ENCODE data around the gene CNST.
A peak's percentile ranks its signal among the peaks of the same experiment; 100 is the strongest.

Gene CNST

DNA sequence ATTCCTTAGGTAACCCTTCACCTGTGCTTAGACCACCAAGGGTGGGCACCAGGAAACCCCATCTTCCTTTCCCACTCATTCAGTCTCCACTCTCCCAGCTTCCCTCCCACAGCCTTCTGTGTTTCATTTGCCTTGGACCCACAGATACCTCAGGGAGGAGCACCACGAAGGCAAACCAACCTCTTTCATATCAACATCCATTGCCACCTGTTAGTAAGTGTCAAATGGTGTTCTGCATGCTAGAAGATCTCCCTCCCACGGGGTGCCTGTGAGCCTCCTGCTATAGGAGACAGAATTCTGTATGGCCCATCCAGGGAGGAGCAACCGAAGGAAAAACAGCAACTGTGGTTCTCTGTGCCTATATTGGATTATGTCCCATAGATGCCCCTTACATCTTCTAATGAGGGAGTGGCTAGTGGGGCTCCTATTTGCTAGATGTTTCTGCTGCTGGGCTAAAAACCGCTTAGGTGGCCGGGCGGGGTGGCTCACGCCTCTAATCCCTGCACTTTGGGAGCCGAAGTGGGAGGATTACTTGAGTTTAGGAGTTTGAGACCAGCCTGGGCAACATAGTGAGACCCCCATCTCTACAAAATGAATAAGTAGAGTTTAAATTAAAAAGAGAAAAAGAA, 132.3 kb downstream of the CNST start:
- H3K4me3 ChIP-seq (ENCODE audit: control insufficient read depth, low read depth, low read length), result no peak overlapping the region
- no peak for TF ChIP-seq CTCF (conservative IDR thresholded peaks at IDR 0.05; ENCODE audit: control insufficient read depth, insufficient read depth, low read depth, low read length)
- no peak for DNase-seq (ENCODE audit: low read depth)

DNA sequence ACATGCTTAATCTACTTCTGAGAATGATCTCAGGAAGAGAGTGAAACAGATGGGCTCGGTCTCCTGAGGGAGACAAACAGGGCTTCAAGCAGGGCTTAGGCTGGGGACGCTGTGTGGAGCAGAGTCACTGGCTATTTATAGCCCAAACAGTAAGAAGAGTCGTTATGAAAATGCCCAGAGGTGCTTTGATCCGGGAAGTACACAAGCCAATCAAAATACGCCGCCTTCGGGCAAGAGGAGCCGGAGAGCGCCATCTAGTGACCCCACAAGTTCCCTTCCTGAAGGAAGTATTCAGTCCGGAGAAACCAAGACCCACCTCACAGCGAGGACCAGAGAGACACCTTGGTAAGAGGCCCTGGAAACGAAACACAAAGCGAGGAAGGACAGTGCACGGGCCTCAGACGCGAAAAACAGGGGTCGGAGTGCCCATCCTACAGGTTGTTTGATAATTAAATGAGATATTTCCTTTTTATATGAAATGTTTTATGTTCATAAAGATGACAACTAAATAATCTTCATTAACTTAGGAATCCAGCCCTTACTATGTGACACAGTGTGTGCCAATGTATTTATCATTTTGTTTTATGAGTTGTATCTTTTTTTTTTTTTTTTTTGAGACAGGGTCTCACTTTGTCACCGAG, 133.0 kb downstream of the CNST start:
- peak; percentile 94 for DNase-seq (ENCODE audit: low read depth)
- no peak overlapping the region for H3K4me3 ChIP-seq (ENCODE audit: control insufficient read depth, low read depth, low read length)
- peak; percentile 93 for TF ChIP-seq CTCF (conservative IDR thresholded peaks at IDR 0.05; ENCODE audit: control insufficient read depth, insufficient read depth, low read depth, low read length)

GRCh38 chr1:246703581-246703980, 137.3 kb downstream of the CNST start:
- H3K4me3 ChIP-seq (ENCODE audit: control insufficient read depth, low read depth, low read length), result no peak overlapping the region
- no peak for DNase-seq (ENCODE audit: low read depth)
- no peak for TF ChIP-seq CTCF (conservative IDR thresholded peaks at IDR 0.05; ENCODE audit: control insufficient read depth, insufficient read depth, low read depth, low read length)

GRCh38 chr1:246705368-246705767, 139.1 kb downstream of the CNST start:
- H3K4me3 ChIP-seq (ENCODE audit: control insufficient read depth, low read depth, low read length), result no peak overlapping the region
- DNase-seq (ENCODE audit: low read depth), result peak; percentile 93
- TF ChIP-seq CTCF (conservative IDR thresholded peaks at IDR 0.05; ENCODE audit: control insufficient read depth, insufficient read depth, low read depth, low read length), result no peak

GRCh38 chr1:246708166-246708565, 141.9 kb downstream of the CNST start:
- DNase-seq (ENCODE audit: low read depth), result no peak
- no peak overlapping the region for H3K4me3 ChIP-seq (ENCODE audit: control insufficient read depth, low read depth, low read length)
- TF ChIP-seq CTCF (conservative IDR thresholded peaks at IDR 0.05; ENCODE audit: control insufficient read depth, insufficient read depth, low read depth, low read length), result no peak

GRCh38 chr1:246709196-246709595, 142.9 kb downstream of the CNST start:
- no peak for TF ChIP-seq CTCF (conservative IDR thresholded peaks at IDR 0.05; ENCODE audit: control insufficient read depth, insufficient read depth, low read depth, low read length)
- no peak overlapping the region for H3K4me3 ChIP-seq (ENCODE audit: control insufficient read depth, low read depth, low read length)
- no peak for DNase-seq (ENCODE audit: low read depth)
